ENCODE measurements around the gene CYP2W1.

Gene CYP2W1

GRCh38 chr7:990352-990932, 7.5 kb downstream of the CYP2W1 start:
- H3K4me3 ChIP-seq (ENCODE audit: low read depth, low read length), result no peak overlapping the region
- DNase-seq (ENCODE audit: low read depth), result no peak
- TF ChIP-seq, protein P1, sequence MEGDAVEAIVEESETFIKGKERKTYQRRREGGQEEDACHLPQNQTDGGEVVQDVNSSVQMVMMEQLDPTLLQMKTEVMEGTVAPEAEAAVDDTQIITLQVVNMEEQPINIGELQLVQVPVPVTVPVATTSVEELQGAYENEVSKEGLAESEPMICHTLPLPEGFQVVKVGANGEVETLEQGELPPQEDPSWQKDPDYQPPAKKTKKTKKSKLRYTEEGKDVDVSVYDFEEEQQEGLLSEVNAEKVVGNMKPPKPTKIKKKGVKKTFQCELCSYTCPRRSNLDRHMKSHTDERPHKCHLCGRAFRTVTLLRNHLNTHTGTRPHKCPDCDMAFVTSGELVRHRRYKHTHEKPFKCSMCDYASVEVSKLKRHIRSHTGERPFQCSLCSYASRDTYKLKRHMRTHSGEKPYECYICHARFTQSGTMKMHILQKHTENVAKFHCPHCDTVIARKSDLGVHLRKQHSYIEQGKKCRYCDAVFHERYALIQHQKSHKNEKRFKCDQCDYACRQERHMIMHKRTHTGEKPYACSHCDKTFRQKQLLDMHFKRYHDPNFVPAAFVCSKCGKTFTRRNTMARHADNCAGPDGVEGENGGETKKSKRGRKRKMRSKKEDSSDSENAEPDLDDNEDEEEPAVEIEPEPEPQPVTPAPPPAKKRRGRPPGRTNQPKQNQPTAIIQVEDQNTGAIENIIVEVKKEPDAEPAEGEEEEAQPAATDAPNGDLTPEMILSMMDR (IDR thresholded peaks at IDR 0.05; ENCODE audit: control insufficient read depth, extremely low read depth, insufficient read depth), result no peak

DNA sequence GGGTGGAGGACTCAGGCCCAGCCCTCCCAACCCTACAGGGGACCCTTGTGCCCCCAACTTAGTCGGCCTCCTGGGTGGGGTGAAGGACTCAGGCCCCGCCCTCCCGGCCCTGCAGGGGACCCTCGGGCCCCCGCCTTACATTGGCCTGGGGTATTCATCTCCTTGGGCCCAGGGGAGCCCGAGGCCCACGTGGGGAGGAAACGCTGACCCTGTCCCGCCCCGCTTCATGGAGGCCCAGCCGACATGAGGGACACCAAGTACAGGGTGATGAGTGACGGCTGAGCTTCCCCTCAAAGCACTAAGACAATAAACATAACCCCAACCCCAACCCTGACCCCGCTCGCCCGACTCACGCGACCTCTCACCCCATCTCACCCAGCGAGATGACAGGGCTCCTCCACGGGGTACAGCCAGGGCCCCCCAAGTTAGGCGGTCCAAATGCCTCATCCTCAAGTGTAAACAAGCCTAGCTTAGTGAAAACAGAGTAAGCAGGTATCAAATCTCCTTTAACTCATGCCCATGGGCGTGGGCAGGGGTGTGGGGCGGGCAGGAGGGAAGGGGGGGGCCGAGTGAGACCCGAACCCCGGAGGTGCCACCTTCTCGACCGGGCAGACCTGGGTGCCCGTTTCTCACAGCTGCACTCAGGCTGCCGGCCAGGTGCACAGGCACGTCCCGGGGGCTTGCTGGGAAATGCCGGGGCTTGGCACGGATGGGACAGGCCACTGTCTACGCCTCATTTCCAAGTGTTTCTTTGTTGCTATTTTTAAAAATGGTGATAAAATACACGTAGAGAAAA, 8.2 kb downstream of the CYP2W1 start:
- H3K4me3 ChIP-seq (ENCODE audit: low read depth, low read length), result no peak overlapping the region
- TF ChIP-seq, protein P1 (IDR thresholded peaks at IDR 0.05; ENCODE audit: control insufficient read depth, extremely low read depth, insufficient read depth), result no peak
- DNase-seq (ENCODE audit: low read depth), result no peak

DNA sequence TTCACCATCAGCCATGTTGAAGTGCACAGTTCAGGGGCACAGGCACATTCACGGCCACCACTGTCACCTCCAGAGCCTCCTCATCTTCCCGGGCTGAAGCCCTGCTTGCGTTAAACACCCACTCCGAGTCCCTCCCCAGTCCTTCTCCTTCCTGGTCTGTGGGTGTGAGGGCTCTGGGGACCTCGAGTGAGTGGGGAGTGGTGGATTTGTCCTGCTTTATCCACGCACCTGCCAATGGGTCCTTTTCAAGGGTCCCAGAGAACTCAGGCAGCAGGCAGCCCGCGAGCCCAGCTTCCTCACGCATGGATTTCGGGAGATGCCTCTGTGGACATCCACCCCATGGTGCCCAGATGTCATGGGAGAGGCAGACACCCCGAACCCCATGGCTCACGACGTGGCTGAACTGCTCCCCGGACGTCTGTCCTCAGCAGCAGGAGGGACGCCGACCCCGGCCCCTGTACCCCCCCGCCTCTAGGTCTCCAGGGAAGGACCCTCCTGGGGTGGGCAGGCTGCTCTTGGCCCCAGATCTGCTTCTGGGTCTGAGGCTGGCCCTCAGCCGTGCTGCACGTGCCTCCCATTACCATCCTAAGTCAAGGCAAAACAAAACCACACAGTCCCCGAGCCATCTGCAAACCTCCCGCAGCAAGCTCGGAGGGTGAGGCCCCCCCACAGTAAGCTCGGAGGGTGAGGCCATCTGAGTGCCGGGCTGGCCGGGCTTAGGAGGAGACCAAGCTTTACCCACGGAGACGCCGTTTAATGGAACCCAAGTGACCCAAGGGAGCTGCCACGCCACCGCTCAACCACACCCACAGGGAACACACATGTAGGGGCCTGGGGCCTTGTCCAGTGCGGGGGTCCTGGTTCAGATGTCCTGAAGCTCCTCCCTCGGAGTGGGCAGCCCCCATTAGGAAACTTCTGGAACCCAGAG, 9.0 kb downstream of the CYP2W1 start:
- DNase-seq (ENCODE audit: low read depth), result no peak
- no peak overlapping the region for H3K4me3 ChIP-seq (ENCODE audit: low read depth, low read length)
- TF ChIP-seq, protein P1 (IDR thresholded peaks at IDR 0.05; ENCODE audit: control insufficient read depth, extremely low read depth, insufficient read depth), result no peak

- no peak overlapping the region for H3K4me3 ChIP-seq (ENCODE audit: low read depth, low read length)
- peak; percentile 81 for DNase-seq (ENCODE audit: low read depth)
- TF ChIP-seq, protein P1 (IDR thresholded peaks at IDR 0.05; ENCODE audit: control insufficient read depth, extremely low read depth, insufficient read depth), result peak; percentile 100
These were observed 10.0 kb downstream of the CYP2W1 start for GRCh38 chr7:992709-993607.

GRCh38 chr7:994592-995308, 11.8 kb downstream of the CYP2W1 start:
- no peak overlapping the region for H3K4me3 ChIP-seq (ENCODE audit: low read depth, low read length)
- TF ChIP-seq, protein P1 (IDR thresholded peaks at IDR 0.05; ENCODE audit: control insufficient read depth, extremely low read depth, insufficient read depth), result no peak
- DNase-seq (ENCODE audit: low read depth), result no peak

All from LNCaP clone FGC (cell line).